Measurements from ENCODE around the gene ZNF76. TPM values are rescaled to one million over a fixed set of nuclear protein-coding genes. Genes with fewer than 3 reads are reported as not detected.
"Not testable (repeated sequence)": the region's sequence is repeated elsewhere in the genome, so short reads cannot be mapped to it uniquely, and the experiment has no call there.

ZNF76 gene
- total RNA-seq, 4 donors from 2014 or later: 18.9 to 56.1 (median 41.1) TPM

DNA sequence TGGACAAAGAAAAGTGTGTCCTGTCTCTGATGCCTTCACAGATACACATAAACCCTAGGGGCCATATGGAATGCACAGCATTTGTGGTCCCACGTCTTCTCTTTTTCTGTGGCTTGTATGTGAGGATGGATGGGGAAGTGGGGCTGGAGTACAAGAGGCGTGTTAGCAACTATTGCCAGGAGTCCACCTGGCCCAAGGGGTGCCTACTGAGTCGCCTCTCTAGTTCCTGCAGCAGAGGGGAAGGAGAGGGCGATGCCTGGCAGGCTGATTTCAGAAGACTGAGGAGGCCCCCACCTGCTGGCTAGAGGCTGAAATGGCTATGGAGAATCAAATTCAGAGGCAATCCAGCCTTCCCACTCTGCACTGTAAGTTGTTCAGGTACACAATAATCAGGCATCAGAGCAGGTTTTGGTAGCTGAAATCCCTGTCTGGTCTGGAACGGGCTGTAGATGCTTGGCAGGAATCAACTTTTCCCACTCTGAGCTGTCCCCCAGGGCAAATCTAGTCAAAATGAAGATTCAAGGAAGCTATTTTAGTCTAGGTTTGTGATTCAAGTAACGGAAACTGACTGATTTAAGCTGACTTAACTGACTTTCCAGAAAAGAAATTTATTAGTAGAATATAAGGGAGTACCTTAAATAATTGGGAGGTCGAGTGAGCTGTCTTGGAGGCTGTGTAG lies 68.0 kb downstream of the ZNF76 start:
- Histone ChIP-seq H3K9me3 (no peaks in the 10 kb centered on the region), H3K4me3 (no peak overlapping the region), H3K4me1 (no peaks in the 10 kb centered on the region), H3K27ac (no peak overlapping the region), H3K27me3 (no peaks in the 10 kb centered on the region), H3K36me3 (no peaks in the 10 kb centered on the region)
- DNase-seq: peak in 1 of 2 donors; percentile 37
- intact Hi-C loops (cut with DNase I; ENCODE audit: low total_unique reads): no loop called here
- TF ChIP-seq, protein P1, sequence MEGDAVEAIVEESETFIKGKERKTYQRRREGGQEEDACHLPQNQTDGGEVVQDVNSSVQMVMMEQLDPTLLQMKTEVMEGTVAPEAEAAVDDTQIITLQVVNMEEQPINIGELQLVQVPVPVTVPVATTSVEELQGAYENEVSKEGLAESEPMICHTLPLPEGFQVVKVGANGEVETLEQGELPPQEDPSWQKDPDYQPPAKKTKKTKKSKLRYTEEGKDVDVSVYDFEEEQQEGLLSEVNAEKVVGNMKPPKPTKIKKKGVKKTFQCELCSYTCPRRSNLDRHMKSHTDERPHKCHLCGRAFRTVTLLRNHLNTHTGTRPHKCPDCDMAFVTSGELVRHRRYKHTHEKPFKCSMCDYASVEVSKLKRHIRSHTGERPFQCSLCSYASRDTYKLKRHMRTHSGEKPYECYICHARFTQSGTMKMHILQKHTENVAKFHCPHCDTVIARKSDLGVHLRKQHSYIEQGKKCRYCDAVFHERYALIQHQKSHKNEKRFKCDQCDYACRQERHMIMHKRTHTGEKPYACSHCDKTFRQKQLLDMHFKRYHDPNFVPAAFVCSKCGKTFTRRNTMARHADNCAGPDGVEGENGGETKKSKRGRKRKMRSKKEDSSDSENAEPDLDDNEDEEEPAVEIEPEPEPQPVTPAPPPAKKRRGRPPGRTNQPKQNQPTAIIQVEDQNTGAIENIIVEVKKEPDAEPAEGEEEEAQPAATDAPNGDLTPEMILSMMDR (IDR thresholded peaks at IDR 0.05): peak in 2 of 4 experiments; percentile 10 to 44
- no peak for TF ChIP-seq POLR2A (IDR thresholded peaks at IDR 0.05)

DNA sequence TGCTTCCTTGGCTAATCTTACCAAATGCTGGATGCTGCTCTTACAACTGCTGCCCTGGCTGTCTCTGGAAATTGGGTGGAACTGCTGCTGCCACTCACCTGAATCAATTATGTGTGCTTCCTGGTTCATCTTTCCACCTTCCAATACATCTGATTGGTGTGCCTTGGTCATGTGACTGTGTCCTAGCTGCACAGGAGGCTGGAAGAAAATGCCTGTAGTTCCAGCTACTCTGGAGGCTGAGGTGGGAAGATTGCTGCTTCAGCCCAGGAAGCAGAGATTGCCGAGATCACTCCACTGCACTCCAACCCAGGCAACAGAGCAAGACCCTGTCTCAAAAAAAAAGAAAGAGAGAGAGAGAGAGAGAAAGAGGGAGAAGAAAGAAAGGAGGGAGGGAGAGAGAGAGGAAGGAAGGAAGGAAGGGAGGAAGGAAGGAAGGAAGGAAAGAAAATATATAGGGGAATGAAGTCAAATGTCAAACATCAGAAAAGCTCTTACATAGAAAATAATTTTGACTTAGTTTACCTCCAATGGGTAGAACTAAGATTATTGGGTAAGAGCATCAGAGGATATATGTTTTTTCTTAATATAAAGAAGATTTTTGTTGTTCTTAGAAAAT lies 68.7 kb downstream of the ZNF76 start:
- intact Hi-C loops (cut with DNase I; ENCODE audit: low total_unique reads): no loop called here

DNA sequence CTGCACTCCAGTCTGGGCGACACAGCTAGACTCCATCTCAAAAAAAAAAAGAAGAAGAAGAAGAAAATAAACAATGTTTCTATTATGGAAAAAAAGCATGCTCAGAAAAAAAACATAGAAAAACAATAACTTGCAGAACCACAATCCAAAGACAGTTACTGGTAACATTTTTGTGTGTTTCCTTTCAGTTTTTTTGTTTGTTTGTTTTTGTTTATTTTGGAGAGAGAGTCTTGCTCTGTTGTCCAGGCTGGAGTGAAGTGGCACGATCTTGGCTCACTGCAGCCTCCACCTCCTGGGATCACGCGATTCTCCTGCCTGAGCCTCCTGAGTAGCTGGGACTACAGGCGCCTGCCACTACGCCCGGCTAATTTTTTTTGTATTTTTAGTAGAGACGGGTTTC lies 69.4 kb downstream of the ZNF76 start:
- H3K27ac ChIP-seq; H3K4me3 ChIP-seq; intact Hi-C loops (cut with DNase I; ENCODE audit: low total_unique reads); DNase-seq; H3K27me3 ChIP-seq; H3K9me3 ChIP-seq; H3K36me3 ChIP-seq; H3K4me1 ChIP-seq: not testable (repeated sequence)

More for the DNA sequence above, 68.7 kb downstream of the ZNF76 start:
- no peak overlapping the region for H3K27ac ChIP-seq
- H3K36me3 ChIP-seq: no peaks in the 10 kb centered on the region
- no peak overlapping the region for H3K4me3 ChIP-seq
- H3K9me3 ChIP-seq: no peaks in the 10 kb centered on the region
- H3K27me3 ChIP-seq: no peaks in the 10 kb centered on the region
- H3K4me1 ChIP-seq: no peaks in the 10 kb centered on the region
- TF ChIP-seq POLR2A (IDR thresholded peaks at IDR 0.05): no peak
- TF ChIP-seq, protein P1 (IDR thresholded peaks at IDR 0.05): no peak
- no peak for DNase-seq

DNA sequence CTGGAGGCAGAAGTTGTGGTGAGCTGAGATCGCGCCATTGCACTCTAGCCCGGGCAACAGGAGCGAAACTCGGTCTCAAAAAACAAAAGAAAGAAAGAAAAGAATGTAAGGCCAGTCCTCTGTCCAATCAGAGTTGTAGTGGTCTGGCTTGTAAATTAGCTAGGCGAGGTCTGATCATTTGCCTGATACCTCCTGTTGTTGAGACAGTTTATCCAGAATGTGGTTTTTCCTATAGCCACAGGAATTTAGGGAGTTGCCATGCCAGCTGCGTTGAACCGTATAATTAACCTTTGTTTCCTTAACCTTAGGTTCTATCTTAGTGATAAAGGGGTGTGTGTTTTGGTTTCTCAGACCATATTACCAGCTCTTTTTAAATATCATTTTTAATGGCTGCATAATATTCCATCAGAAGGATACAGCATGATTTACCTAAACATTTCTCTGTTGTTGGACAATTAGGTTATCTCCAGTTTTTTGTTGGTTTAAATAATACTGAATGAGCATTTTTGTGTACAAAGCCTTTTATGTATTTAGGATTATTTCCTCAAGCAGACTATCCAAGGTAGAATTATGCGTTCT lies 71.1 kb downstream of the ZNF76 start:
- no peaks in the 10 kb centered on the region for H3K36me3 ChIP-seq
- no peaks in the 10 kb centered on the region for H3K4me1 ChIP-seq
- no peak overlapping the region for H3K4me3 ChIP-seq
- no peak for DNase-seq
- H3K27ac ChIP-seq: no peak overlapping the region
- H3K27me3 ChIP-seq: no peaks in the 10 kb centered on the region
- H3K9me3 ChIP-seq: no peaks in the 10 kb centered on the region
- intact Hi-C loops (cut with DNase I; ENCODE audit: low total_unique reads): no loop called here
- TF ChIP-seq POLR2A (IDR thresholded peaks at IDR 0.05): no peak
- TF ChIP-seq, protein P1 (IDR thresholded peaks at IDR 0.05): no peak

DNA sequence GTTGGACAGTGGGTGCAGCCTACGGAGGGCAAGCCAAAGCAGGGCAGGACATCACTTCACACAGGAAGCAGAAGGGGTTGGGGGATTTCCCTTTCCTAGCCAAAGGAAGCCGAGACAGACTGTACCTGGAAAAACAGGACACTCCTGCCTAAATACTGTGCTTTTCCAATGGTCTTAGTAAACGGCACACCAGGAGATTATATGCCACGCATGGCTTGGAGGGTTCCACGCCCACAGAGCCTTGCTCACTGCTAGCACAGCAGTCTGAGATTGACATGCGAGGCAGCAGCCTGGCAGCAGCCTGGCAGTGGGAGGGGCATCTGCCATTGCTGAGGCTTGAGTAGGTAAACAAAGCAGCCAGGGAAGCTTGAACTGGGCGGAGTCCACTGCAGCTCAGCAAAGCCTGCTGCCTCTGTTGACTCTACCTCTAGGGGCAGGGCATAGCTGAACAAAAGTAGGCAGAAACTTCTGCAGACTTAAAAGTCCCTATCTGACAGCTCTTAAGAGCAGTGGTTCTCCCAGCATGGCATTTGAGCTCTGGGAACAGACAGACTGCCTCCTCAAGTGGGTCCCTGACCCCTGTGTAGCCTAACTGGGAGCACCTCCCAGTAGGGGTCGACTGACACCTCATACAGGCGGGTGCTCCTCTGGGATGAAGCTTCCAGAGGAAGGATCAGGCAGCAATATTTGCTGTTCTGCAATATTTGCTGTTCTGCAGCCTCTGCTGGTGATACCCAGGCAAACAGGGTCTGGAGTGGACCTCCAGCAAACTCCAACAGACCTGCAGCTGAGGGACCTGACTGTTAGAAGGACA lies 72.7 kb downstream of the ZNF76 start:
- H3K36me3 ChIP-seq; H3K4me1 ChIP-seq; intact Hi-C loops (cut with DNase I; ENCODE audit: low total_unique reads); H3K4me3 ChIP-seq; H3K27ac ChIP-seq; H3K27me3 ChIP-seq; H3K9me3 ChIP-seq; DNase-seq: not testable (repeated sequence)
